GM12874 (cell line): Measurements from ENCODE around the gene MAGED4B.
"Not testable (repeated sequence)": the region's sequence is repeated elsewhere in the genome, so short reads cannot be mapped to it uniquely, and the experiment has no call there.

Experiments
- CTCF ChIP-seq: IDR thresholded peaks from 2 replicates; pipeline ENCODE4 v1.5.1; 2011; ENCODE audit warnings: low read depth, mild to moderate bottlenecking, control low read depth, low read length, moderate library complexity; ENCODE audit not compliant: insufficient read depth

Gene MAGED4B, protein sequence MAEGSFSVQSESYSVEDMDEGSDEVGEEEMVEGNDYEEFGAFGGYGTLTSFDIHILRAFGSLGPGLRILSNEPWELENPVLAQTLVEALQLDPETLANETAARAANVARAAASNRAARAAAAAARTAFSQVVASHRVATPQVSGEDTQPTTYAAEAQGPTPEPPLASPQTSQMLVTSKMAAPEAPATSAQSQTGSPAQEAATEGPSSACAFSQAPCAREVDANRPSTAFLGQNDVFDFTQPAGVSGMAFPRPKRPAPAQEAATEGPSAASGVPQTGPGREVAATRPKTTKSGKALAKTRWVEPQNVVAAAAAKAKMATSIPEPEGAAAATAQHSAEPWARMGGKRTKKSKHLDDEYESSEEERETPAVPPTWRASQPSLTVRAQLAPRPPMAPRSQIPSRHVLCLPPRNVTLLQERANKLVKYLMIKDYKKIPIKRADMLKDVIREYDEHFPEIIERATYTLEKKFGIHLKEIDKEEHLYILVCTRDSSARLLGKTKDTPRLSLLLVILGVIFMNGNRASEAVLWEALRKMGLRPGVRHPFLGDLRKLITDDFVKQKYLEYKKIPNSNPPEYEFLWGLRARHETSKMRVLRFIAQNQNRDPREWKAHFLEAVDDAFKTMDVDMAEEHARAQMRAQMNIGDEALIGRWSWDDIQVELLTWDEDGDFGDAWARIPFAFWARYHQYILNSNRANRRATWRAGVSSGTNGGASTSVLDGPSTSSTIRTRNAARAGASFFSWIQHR

DNA sequence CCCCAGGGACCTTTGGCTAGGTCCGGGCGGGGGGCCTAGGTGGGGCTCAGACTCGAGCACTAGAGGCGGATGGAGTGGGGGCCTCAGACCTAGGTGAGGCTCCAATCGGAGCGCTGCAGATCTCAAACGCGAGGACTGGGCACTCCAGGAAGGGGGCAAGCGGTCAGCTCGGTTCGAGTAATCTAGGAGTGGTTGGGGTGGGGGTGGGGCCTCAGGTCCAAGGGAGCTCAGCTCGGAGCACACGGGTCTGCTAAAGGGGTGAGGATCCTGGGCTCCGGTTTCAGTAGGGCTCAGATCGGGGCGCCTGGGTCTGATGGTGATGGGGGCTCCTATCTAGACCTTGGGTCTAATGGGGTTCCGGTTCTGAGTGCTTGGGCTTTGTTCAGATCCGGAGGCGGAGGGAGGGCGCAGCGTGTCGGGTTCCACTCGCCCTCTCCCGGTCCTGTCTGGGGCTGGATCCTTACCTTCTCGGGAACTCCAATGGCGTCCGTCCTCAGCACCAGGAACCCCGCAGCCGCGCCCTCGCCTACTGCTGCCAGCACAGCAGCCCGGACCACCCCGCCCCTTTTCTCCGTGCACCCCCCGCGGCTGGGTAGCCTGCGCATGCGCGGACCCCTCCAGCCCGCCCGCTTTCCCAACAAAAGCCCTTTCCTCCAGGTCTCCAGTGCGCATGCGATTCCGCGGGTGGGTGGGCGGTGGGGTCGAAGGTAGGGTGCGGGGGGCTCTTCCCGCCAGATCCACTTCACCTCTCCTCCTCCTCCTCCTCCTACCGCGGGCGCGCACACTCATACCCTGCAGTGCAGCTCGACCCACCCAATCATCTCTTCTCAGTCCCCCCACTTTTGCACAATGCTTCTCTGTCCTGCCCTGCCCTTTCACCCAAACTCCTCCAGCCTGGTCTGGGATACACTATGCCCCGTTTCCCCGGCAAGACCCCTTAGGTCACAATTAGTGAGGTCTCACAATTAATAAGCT is at the start of gene MAGED4B:
TSS of gene MAGED4B (minus strand) at position 518 of the 975 bp plus-strand sequence. CDS start 1,011 bp downstream, outside the sequence.
- not testable (repeated sequence) for TF ChIP-seq CTCF

DNA sequence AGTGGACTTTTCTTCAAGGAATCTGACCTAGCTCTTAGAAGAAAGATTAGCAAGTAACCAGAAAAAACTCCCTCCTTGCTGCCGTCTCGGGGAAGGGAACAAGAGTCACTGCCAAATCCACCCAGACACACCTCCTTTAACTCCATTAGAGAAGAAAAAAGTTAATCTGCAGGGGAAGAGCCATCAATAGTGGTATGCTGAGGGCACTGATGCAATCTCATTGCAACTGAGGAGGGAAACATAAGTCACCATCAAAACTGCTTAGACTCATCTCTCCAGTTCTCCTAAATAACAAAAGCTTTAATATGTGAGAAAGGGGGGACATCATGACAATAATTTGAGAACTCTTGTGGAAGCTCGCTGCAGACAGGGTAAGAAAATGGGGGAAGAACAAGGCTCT is 49.3 kb upstream of the MAGED4B start:
- TF ChIP-seq CTCF = no peak

- no peak for TF ChIP-seq CTCF
Observed at GRCh38 chrX:52082578-52082977, 13.6 kb upstream of the MAGED4B start.

GRCh38 chrX:52078131-52078530 is 9.1 kb upstream of the MAGED4B start:
- TF ChIP-seq CTCF = no peak

GRCh38 chrX:52034211-52034610 is 34.8 kb downstream of the MAGED4B start:
- TF ChIP-seq CTCF = no peak

DNA sequence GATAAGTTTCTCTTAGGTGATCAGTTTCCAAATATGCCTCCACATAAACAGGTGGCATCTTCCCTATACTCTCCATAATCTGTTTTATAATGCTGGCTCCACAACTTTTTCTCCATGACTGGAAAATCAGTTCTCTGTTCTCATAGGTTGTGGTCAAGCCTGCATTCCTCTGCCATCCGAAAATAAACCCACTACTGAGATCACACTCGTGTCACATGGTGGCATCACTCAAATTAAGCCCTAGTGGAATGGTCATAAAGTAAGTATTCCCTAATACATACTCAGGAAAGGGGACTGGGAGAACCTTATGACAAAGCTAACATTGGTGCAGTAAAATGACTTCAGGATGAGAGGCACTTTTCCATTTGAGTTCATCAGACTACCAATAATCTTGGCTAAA is 37.6 kb downstream of the MAGED4B start:
- TF ChIP-seq CTCF = no peak

GRCh38 chrX:52015794-52016193 is 53.2 kb downstream of the MAGED4B start:
- no peak for TF ChIP-seq CTCF
